ENCODE results near the gene AFP. TPM values are rescaled to one million over a fixed set of nuclear protein-coding genes. Genes with fewer than 3 reads are reported as not detected.
A peak's percentile ranks its signal among the peaks of the same experiment; 100 is the strongest.

Gene AFP
- total and polyA plus RNA-seq, 2 of the 13 experiments (the other 11 are each of a cell fraction or from before 2014, with no cell fraction given), result 9,434 to 13,105 TPM

- H3K27ac ChIP-seq (ENCODE audit: extremely low read length, insufficient read depth, low read length), result peak overlapping the region; percentile 68
- FAIRE-seq (peak; percentile 15), ATAC-seq (peak; percentile 97), DNase-seq (ENCODE audit: low spot score) (peak; percentile 85)
- no peaks in the 10 kb centered on the region for H3K36me3 ChIP-seq (replicated peaks in 1 of 2; ENCODE audit: control insufficient read depth in 1 of 2, insufficient read depth in 2 of 2, low read length in 2 of 2)
- 8% methylated on average over 1 of the region's 1 CpG for WGBS (ENCODE audit: low lambda C conversion rate)
- CTCF ChIA-PET (ENCODE audit: low intra/inter-chr PET ratio, low total read pairs), result no interaction called here
- intact Hi-C loops (cut with micrococcal nuclease; ENCODE audit: unreplicated experiment), result loop anchor here (5.0 kb wide), 1 partner anchor 42 kb away; no protein-coding TSS in a partner anchor
- in situ Hi-C loops (cut with HindIII; ENCODE audit: extremely low pct_ligation_motif_present, low pct_unique_long_range_greater_than_20kb), result no loop called here
- H2AFZ ChIP-seq (ENCODE audit: low read length), result no peak overlapping the region
- no TSS peak for BruUV-seq (replicated peaks)
- H3K9me3 ChIP-seq (ENCODE audit: low read length), result no peaks in the 10 kb centered on the region
- no peaks in the 10 kb centered on the region for H3K79me2 ChIP-seq (ENCODE audit: insufficient read depth, low read length)
- peak overlapping the region in 1 of 3 experiments; percentile 5; a peak in 1 of 6 replicates for H3K4me3 ChIP-seq (replicated peaks in 1 of 3; ENCODE audit: insufficient read depth in 1 of 3, low read depth in 2 of 3, low read length in 3 of 3)
- H4K20me1 ChIP-seq (ENCODE audit: insufficient read depth, low read length), result no peaks in the 10 kb centered on the region
- peak overlapping the region; percentile 32 for H3K4me2 ChIP-seq (ENCODE audit: low read depth, low read length)
- H3K9ac ChIP-seq (ENCODE audit: insufficient read depth, low read depth, low read length), result no peak overlapping the region; the same call in 1 of the 2 replicates
- H3K27me3 ChIP-seq (ENCODE audit: control insufficient read depth in 1 of 2, insufficient read depth in 2 of 2, low read length in 2 of 2), result no peaks in the 10 kb centered on the region
- peaks cover 90% of the 10 kb centered on the region for H3K4me1 ChIP-seq (ENCODE audit: insufficient read depth, low read length)
- POLR2A ChIA-PET, result no interaction called here
- TF ChIP-seq ZFP91 (CRISPR knock-in tag; IDR thresholded peaks at IDR 0.05; ENCODE audit: borderline replicate concordance) (no peak), FOXK1 (CRISPR knock-in tag; IDR thresholded peaks at IDR 0.05; ENCODE audit: borderline replicate concordance, low read depth) (peak; percentile 78), SIX4 (CRISPR knock-in tag; IDR thresholded peaks at IDR 0.05) (0 out of 2 replicates have a peak, but pooled peaks have one; percentile 42), TBX3 (IDR thresholded peaks at IDR 0.05; ENCODE audit: borderline replicate concordance) (peak; percentile 70; the same call in 1 of the 2 replicates), KMT2A (CRISPR knock-in tag; IDR thresholded peaks at IDR 0.05) (no peak), ASH2L (IDR thresholded peaks at IDR 0.05; ENCODE audit: insufficient read length, low read depth, low read length) (peak; percentile 33), ZNF614 (CRISPR knock-in tag; IDR thresholded peaks at IDR 0.05; ENCODE audit: borderline replicate concordance) (0 out of 2 replicates have a peak, but pooled peaks have one; percentile 32), ZNF362 (CRISPR knock-in tag; IDR thresholded peaks at IDR 0.05; ENCODE audit: borderline replicate concordance) (peak; percentile 87), SRY (CRISPR knock-in tag; IDR thresholded peaks at IDR 0.05) (no peak), PPARG (CRISPR knock-in tag; conservative IDR thresholded peaks at IDR 0.05) (peak; percentile 67), ARID5B (CRISPR knock-in tag; IDR thresholded peaks at IDR 0.05) (peak; percentile 96), ZNF44 (CRISPR knock-in tag; IDR thresholded peaks at IDR 0.05) (no peak), KDM5B (CRISPR knock-in tag; IDR thresholded peaks at IDR 0.05; ENCODE audit: borderline replicate concordance) (no peak), STAT6 (CRISPR knock-in tag; IDR thresholded peaks at IDR 0.05; ENCODE audit: borderline replicate concordance) (no peak), ZNF343 (CRISPR knock-in tag; IDR thresholded peaks at IDR 0.05) (no peak), HHEX (CRISPR knock-in tag; IDR thresholded peaks at IDR 0.05) (peak; percentile 78; the same call in 1 of the 2 replicates)
These were observed 47.1 kb upstream of the AFP start for GRCh38 chr4:73388887-73389286.
